ENCODE results near the gene FSTL5. TPM values are rescaled to one million over a fixed set of nuclear protein-coding genes. Genes with fewer than 3 reads are reported as not detected.

FSTL5 gene
- total RNA-seq, 1 experiment from 2014 or later, result 0.55 TPM

DNA sequence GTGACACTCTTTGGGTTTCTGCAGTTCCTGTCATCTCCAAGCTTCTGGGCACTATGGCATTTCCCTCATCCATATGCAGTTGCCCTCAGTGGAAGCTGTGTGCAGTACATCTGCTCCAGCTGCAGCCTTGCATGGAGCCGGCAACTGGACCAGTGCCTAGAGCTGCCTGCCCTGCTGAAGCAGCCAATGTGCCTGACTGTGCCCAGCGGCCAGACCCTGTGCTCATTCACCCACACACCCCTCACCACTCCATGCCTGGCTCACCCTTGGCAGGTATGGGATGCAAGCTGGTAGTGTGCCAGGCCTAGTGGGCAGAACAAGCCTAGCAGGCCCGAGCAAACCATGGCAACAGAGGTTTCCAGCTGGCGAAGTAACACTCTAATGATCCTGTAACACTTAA lies 370.8 kb downstream of the FSTL5 start:
- ATAC-seq (no peak), DNase-seq (ENCODE audit: low spot score) (no peak)
- CTCF ChIA-PET, result no interaction called here
- no peak overlapping the region for H3K27ac Mint-ChIP-seq
- POLR2A ChIA-PET, result no interaction called here
- H3K4me3 Mint-ChIP-seq, result no peak overlapping the region
- H3K9me3 Mint-ChIP-seq, result peaks cover 11% of the 10 kb centered on the region
- TF ChIP-seq ETV6 (CRISPR knock-in tag; IDR thresholded peaks at IDR 0.05) (no peak), NR1H2 (CRISPR knock-in tag; IDR thresholded peaks at IDR 0.05) (no peak), CBFB (CRISPR knock-in tag; IDR thresholded peaks at IDR 0.05; ENCODE audit: low read depth) (no peak), JAZF1 (CRISPR knock-in tag; IDR thresholded peaks at IDR 0.05) (no peak), TEAD1 (CRISPR knock-in tag; IDR thresholded peaks at IDR 0.05) (no peak), HMGA2 (CRISPR knock-in tag; IDR thresholded peaks at IDR 0.05) (no peak), NFYB (CRISPR knock-in tag; conservative IDR thresholded peaks at IDR 0.05; ENCODE audit: low read depth) (no peak), FOXK1 (CRISPR knock-in tag; IDR thresholded peaks at IDR 0.05) (no peak), JUN (CRISPR knock-in tag; IDR thresholded peaks at IDR 0.05) (no peak), NR3C1 (CRISPR knock-in tag; conservative IDR thresholded peaks at IDR 0.05; ENCODE audit: low read depth) (no peak), IRF2 (CRISPR knock-in tag; IDR thresholded peaks at IDR 0.05; ENCODE audit: borderline replicate concordance, low read depth) (no peak)
- TF ChIP-seq, protein P1, sequence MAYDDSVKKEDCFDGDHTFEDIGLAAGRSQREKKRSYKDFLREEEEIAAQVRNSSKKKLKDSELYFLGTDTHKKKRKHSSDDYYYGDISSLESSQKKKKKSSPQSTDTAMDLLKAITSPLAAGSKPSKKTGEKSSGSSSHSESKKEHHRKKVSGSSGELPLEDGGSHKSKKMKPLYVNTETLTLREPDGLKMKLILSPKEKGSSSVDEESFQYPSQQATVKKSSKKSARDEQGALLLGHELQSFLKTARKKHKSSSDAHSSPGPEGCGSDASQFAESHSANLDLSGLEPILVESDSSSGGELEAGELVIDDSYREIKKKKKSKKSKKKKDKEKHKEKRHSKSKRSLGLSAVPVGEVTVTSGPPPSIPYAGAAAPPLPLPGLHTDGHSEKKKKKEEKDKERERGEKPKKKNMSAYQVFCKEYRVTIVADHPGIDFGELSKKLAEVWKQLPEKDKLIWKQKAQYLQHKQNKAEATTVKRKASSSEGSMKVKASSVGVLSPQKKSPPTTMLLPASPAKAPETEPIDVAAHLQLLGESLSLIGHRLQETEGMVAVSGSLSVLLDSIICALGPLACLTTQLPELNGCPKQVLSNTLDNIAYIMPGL (CRISPR knock-in tag; IDR thresholded peaks at IDR 0.05), result no peak
- TF ChIP-seq, protein P2, sequence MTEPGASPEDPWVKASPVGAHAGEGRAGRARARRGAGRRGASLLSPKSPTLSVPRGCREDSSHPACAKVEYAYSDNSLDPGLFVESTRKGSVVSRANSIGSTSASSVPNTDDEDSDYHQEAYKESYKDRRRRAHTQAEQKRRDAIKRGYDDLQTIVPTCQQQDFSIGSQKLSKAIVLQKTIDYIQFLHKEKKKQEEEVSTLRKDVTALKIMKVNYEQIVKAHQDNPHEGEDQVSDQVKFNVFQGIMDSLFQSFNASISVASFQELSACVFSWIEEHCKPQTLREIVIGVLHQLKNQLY (CRISPR knock-in tag; IDR thresholded peaks at IDR 0.05), result no peak
- TF ChIP-seq, protein P3, sequence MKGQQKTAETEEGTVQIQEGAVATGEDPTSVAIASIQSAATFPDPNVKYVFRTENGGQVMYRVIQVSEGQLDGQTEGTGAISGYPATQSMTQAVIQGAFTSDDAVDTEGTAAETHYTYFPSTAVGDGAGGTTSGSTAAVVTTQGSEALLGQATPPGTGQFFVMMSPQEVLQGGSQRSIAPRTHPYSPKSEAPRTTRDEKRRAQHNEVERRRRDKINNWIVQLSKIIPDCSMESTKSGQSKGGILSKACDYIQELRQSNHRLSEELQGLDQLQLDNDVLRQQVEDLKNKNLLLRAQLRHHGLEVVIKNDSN (CRISPR knock-in tag; IDR thresholded peaks at IDR 0.05), result no peak
- TF ChIP-seq, protein P4, sequence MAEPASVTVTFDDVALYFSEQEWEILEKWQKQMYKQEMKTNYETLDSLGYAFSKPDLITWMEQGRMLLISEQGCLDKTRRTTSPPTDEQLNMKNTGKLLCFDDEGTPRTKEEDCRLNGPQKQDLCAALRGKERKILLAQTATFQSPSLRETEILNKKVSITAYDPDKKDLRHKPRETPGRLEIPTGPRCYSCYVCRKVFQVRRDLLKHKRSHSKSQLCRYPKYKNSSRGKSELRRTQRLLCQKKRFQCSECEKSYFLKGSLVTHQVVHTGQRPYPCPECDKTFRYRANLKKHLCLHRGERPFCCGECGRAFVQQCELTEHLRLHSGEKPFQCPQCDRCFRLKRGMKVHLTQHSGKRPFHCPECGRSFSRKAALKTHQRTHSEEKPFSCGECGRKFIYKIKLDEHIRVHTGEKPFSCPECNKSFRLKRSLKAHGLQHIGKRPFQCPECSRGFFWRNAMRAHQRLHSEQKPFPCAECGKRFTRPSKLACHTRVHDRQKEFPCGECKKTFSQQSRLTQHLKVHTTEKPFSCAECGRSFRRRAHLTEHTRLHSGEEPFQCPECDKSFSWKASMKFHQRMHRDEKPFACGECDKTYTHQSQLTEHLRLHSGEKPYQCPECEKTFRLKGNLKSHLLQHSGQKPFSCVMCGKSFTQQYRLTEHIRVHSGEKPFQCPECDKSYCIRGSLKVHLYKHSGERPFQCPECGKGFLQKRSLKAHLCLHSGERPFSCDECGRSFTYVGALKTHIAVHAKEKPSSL (CRISPR knock-in tag; conservative IDR thresholded peaks at IDR 0.05), result no peak
- TF ChIP-seq, protein P5, sequence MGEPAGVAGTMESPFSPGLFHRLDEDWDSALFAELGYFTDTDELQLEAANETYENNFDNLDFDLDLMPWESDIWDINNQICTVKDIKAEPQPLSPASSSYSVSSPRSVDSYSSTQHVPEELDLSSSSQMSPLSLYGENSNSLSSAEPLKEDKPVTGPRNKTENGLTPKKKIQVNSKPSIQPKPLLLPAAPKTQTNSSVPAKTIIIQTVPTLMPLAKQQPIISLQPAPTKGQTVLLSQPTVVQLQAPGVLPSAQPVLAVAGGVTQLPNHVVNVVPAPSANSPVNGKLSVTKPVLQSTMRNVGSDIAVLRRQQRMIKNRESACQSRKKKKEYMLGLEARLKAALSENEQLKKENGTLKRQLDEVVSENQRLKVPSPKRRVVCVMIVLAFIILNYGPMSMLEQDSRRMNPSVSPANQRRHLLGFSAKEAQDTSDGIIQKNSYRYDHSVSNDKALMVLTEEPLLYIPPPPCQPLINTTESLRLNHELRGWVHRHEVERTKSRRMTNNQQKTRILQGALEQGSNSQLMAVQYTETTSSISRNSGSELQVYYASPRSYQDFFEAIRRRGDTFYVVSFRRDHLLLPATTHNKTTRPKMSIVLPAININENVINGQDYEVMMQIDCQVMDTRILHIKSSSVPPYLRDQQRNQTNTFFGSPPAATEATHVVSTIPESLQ (CRISPR knock-in tag; IDR thresholded peaks at IDR 0.05), result no peak
- H3K36me3 Mint-ChIP-seq, result peaks cover 6% of the 10 kb centered on the region; the same call in 1 of the 2 replicates
- H3K27me3 Mint-ChIP-seq (ENCODE audit: low read depth), result no peaks in the 10 kb centered on the region
- no peaks in the 10 kb centered on the region for H3K4me1 Mint-ChIP-seq

DNA sequence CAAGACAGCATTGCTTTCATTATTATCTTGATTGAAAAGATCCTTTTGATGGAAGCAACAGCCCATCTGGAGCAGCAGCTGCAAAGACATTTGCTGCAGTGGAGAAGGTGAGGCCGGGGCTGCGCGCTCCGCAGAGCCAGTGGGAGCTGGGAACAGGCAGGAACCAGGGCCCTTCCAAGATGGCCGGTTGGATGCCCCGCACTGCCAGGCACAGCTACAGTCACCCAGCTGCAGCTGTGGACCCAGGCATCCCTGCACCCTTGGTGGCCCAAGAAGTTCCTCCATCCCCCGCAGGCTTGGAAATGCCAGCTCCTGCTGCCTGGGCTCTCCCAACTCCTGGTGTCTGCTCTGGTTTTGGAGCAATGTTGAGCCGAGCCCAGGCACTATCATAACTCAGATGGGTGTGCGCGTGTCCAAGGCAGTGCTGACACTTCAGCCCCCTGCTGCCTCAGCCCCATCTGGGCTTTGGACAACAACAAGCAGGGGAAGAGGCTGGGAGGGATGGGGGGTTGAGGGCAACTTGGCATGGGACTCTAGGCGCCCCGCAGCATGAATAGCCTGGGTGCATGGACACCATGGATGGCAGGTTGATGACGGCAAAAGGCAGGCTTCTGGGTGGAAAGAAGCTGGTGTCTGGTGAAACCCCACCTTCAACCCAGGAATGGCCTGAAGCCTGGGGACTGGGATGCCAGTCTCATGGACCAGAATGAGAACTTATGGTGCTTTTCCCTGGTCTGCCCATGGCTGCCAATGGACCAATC lies 371.8 kb downstream of the FSTL5 start:
- H3K9me3 Mint-ChIP-seq, result peaks cover 11% of the 10 kb centered on the region
- ChIA-PET POLR2A (no interaction called here), CTCF (no interaction called here)
- TF ChIP-seq, protein P6, sequence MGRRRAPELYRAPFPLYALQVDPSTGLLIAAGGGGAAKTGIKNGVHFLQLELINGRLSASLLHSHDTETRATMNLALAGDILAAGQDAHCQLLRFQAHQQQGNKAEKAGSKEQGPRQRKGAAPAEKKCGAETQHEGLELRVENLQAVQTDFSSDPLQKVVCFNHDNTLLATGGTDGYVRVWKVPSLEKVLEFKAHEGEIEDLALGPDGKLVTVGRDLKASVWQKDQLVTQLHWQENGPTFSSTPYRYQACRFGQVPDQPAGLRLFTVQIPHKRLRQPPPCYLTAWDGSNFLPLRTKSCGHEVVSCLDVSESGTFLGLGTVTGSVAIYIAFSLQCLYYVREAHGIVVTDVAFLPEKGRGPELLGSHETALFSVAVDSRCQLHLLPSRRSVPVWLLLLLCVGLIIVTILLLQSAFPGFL (CRISPR knock-in tag; IDR thresholded peaks at IDR 0.05; ENCODE audit: borderline replicate concordance), result no peak
- TF ChIP-seq, protein P7, sequence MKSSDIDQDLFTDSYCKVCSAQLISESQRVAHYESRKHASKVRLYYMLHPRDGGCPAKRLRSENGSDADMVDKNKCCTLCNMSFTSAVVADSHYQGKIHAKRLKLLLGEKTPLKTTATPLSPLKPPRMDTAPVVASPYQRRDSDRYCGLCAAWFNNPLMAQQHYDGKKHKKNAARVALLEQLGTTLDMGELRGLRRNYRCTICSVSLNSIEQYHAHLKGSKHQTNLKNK (CRISPR knock-in tag; IDR thresholded peaks at IDR 0.05), result no peak
- no peak for TF ChIP-seq TEAD1 (CRISPR knock-in tag; IDR thresholded peaks at IDR 0.05)
- TF ChIP-seq, protein P1 (CRISPR knock-in tag; IDR thresholded peaks at IDR 0.05), result no peak
- DNase-seq (ENCODE audit: low spot score), result no peak
- no peak overlapping the region for H3K27ac Mint-ChIP-seq
- peaks cover 6% of the 10 kb centered on the region; the same call in 1 of the 2 replicates for H3K36me3 Mint-ChIP-seq
- no peak for ATAC-seq
- H3K4me3 Mint-ChIP-seq, result no peak overlapping the region
- no peaks in the 10 kb centered on the region for H3K27me3 Mint-ChIP-seq (ENCODE audit: low read depth)
- H3K4me1 Mint-ChIP-seq, result no peaks in the 10 kb centered on the region
